Left lung (tissue), 10 donors: ENCODE measurements around the gene RFWD3. TPM values are rescaled to one million over a fixed set of nuclear protein-coding genes. Genes with fewer than 3 reads are reported as not detected.

ENCODE experiments used
- ATAC-seq: fragments of 200-7000 bp; cut with Tn5 transposase; one replicate; pipeline ENCODE4 v1.9.1; 2020; ENCODE audit warnings: moderate library complexity
- DNase-seq, 4 donors: peaks; one replicate each; pipeline ENCODE4 v3.0.0-alpha.2; 2013 to 2020
- H3K27ac ChIP-seq, 2 donors: fragments of 200-600 bp; sonication (generic) in 1 of 2; one replicate each; pipeline versions ENCODE4 v1.5.0 to v1.8.0; 2020 to 2021
- H3K27me3 ChIP-seq, 2 donors: fragments of 200-600 bp; sonication (generic) in 1 of 2; one replicate each; pipeline versions ENCODE4 v1.5.0 to v1.8.0; 2020 to 2021
- H3K36me3 ChIP-seq, 2 donors: fragments of 200-600 bp; sonication (generic) in 1 of 2; one replicate each; pipeline versions ENCODE4 v1.5.0 to v1.8.0; 2020 to 2021
- H3K4me1 ChIP-seq, 2 donors: fragments of 200-600 bp; one replicate each; pipeline ENCODE4 v1.8.0; 2021
- H3K4me3 ChIP-seq, 2 donors: fragments of 200-600 bp; sonication (generic) in 1 of 2; one replicate each; pipeline versions ENCODE4 v1.5.0 to v1.8.0; 2020 to 2021; ENCODE audit warnings: mild to moderate bottlenecking in 1 of 2
- H3K9me3 ChIP-seq, 2 donors: fragments of 200-600 bp; sonication (generic) in 1 of 2; one replicate each; pipeline versions ENCODE4 v1.5.0 to v1.8.0; 2020 to 2021
- CTCF ChIP-seq, 2 donors: fragments of 200-600 bp; sonication (generic) in 1 of 2; IDR thresholded peaks; one replicate each; pipeline versions ENCODE4 v1.5.0 to v1.8.0; 2021; ENCODE audit warnings: antibody characterized with exemption in 2 of 2
- intact Hi-C, 2 donors: fragments of 100-400 bp; cut with DNase I; formaldehyde crosslinking; loops; one replicate each; pipeline versions ENCODE4 v1.11.2 to v1.14.2; 2022
- polyA plus RNA-seq, 6 donors: library from polyadenylated mRNA; unstranded; fragments of 120-200 nt; gene quantifications; one replicate each; pipeline ENCODE4 v1.2.1, GENCODE V29; 2013; ENCODE audit not compliant: insufficient read length in 6 of 6
- total RNA-seq, 2 donors: library from RNA; stranded (reverse); fragmentation: NEBNext Ultra II Directional; extraction: Animal tissue kit (Norgen Biotek cat#: 25700); gene quantifications; one replicate each; pipeline ENCODE4 v1.2.1, GENCODE V29; 2021
- donor health status: DM: no; HTN: yes; CAD: no.
- donor health status: DM: no; HTN: no; CAD: no.

RFWD3 gene
- total and polyA plus RNA-seq, 8 donors, result 20.7 to 27.7 (median 24.2) TPM

GRCh38 chr16:74596586-74596985 lies 70.1 kb downstream of the RFWD3 start:
- intact Hi-C loops, result no loop called here
- peaks cover 0 to 22% of the 10 kb centered on the region in 2 donors for H3K4me1 ChIP-seq
- peaks cover 0 to 7% of the 10 kb centered on the region in 2 donors for H3K36me3 ChIP-seq
- H3K27me3 ChIP-seq, result no peaks in the 10 kb centered on the region
- ATAC-seq (no peak), DNase-seq (no peak)
- no peaks in the 10 kb centered on the region for H3K9me3 ChIP-seq
- no peak overlapping the region for H3K27ac ChIP-seq
- TF ChIP-seq CTCF (IDR thresholded peaks at IDR 0.05), result no peak
- no peak overlapping the region for H3K4me3 ChIP-seq

- ATAC-seq (no peak), DNase-seq (no peak)
- Histone ChIP-seq H3K4me1 (peaks cover 0 to 22% of the 10 kb centered on the region in 2 donors), H3K27ac (no peak overlapping the region), H3K36me3 (peaks cover 0 to 7% of the 10 kb centered on the region in 2 donors), H3K4me3 (no peak overlapping the region), H3K9me3 (no peaks in the 10 kb centered on the region), H3K27me3 (no peaks in the 10 kb centered on the region)
- intact Hi-C loops, result no loop called here
- no peak for TF ChIP-seq CTCF (IDR thresholded peaks at IDR 0.05)
Observed at GRCh38 chr16:74592847-74593246, 73.8 kb downstream of the RFWD3 start.

- no peak for ATAC-seq
- Histone ChIP-seq H3K27me3 (no peaks in the 10 kb centered on the region), H3K36me3 (peaks cover 0 to 6% of the 10 kb centered on the region in 2 donors), H3K27ac (no peak overlapping the region), H3K4me1 (peaks cover 0 to 22% of the 10 kb centered on the region in 2 donors), H3K4me3 (no peak overlapping the region), H3K9me3 (no peaks in the 10 kb centered on the region)
- DNase-seq, result no peak
- intact Hi-C loops, result no loop called here
- no peak for TF ChIP-seq CTCF (IDR thresholded peaks at IDR 0.05)
Observed at GRCh38 chr16:74591876-74592650, 74.6 kb downstream of the RFWD3 start.

GRCh38 chr16:74586948-74587347 lies 79.7 kb downstream of the RFWD3 start:
- TF ChIP-seq CTCF (IDR thresholded peaks at IDR 0.05), result no peak
- Histone ChIP-seq H3K4me1 (peaks cover 3 to 31% of the 10 kb centered on the region in 2 donors), H3K27me3 (no peaks in the 10 kb centered on the region), H3K36me3 (no peaks in the 10 kb centered on the region), H3K9me3 (no peaks in the 10 kb centered on the region), H3K27ac (no peak overlapping the region), H3K4me3 (no peak overlapping the region)
- ATAC-seq (no peak), DNase-seq (no peak)
- intact Hi-C loops, result no loop called here

GRCh38 chr16:74585846-74586443 lies 80.7 kb downstream of the RFWD3 start:
- no peaks in the 10 kb centered on the region for H3K36me3 ChIP-seq
- ATAC-seq (no peak), DNase-seq (no peak)
- H3K27ac ChIP-seq, result no peak overlapping the region
- no peak overlapping the region for H3K4me3 ChIP-seq
- intact Hi-C loops, result no loop called here
- no peaks in the 10 kb centered on the region for H3K9me3 ChIP-seq
- no peaks in the 10 kb centered on the region for H3K27me3 ChIP-seq
- H3K4me1 ChIP-seq, result peaks cover 3 to 33% of the 10 kb centered on the region in 2 donors
- no peak for TF ChIP-seq CTCF (IDR thresholded peaks at IDR 0.05)
